Naive B cell (primary cell): Measurements from ENCODE around the gene COA5. TPM values are rescaled to one million over a fixed set of nuclear protein-coding genes. Genes with fewer than 3 reads are reported as not detected.
A peak's percentile ranks its signal among the peaks of the same experiment; 100 is the strongest.

ENCODE experiments used
- ATAC-seq, 2 donors: fragments of 150-1000 bp; cut with Tn5 transposase; 2 replicates each; pipeline ENCODE4 v1.10.0; 2021; ENCODE audit warnings: low read depth in 2 of 2, mild to moderate bottlenecking in 2 of 2, moderate library complexity in 2 of 2
- DNase-seq: peaks from one replicate; pipeline ENCODE4 v3.0.0; 2022
- H3K27ac Mint-ChIP-seq, 6 donors: one replicate each; pipeline ENCODE4 v1.8.0; 2020 to 2022; ENCODE audit warnings: mild to moderate bottlenecking in 6 of 6, mixed read lengths in 6 of 6, moderate library complexity in 5 of 6, inconsistent platforms in 2 of 6
- H3K27me3 Mint-ChIP-seq, 3 donors: one replicate each; pipeline ENCODE4 v1.8.0; 2021 to 2022; ENCODE audit warnings: mixed read lengths in 3 of 3, mild to moderate bottlenecking in 1 of 3
- H3K36me3 Mint-ChIP-seq, 2 donors: one replicate each; pipeline ENCODE4 v1.8.0; 2020 to 2022; ENCODE audit warnings: mixed read lengths in 2 of 2, inconsistent platforms in 1 of 2, mild to moderate bottlenecking in 1 of 2
- H3K4me1 Mint-ChIP-seq, 3 donors: one replicate each; pipeline ENCODE4 v1.8.0; 2020 to 2022; ENCODE audit warnings: mixed read lengths in 3 of 3, inconsistent platforms in 1 of 3, mild to moderate bottlenecking in 1 of 3, moderate library complexity in 1 of 3
- H3K4me3 Mint-ChIP-seq, 8 donors: one replicate each; pipeline ENCODE4 v1.8.0; 2020 to 2022; ENCODE audit warnings: mild to moderate bottlenecking in 8 of 8, mixed read lengths in 8 of 8, moderate library complexity in 8 of 8, inconsistent platforms in 2 of 8
- H3K9me3 Mint-ChIP-seq, 7 donors: one replicate each; pipeline ENCODE4 v1.8.0; 2020 to 2022; ENCODE audit warnings: mixed read lengths in 7 of 7, mild to moderate bottlenecking in 5 of 7, inconsistent platforms in 2 of 7, moderate library complexity in 1 of 7
- polyA plus RNA-seq, 6 donors: library from polyadenylated mRNA; unstranded; fragments of 300-500 nt; fragmentation: Illumina TruSeq; gene quantifications; one replicate each; pipeline ENCODE4 v1.2.3, GENCODE V29; 2021; ENCODE audit warnings: low read depth in 6 of 6

Gene COA5
- polyA plus RNA-seq, 6 donors from 2014 or later, result 27.4 to 40.5 (median 36.0) TPM

DNA sequence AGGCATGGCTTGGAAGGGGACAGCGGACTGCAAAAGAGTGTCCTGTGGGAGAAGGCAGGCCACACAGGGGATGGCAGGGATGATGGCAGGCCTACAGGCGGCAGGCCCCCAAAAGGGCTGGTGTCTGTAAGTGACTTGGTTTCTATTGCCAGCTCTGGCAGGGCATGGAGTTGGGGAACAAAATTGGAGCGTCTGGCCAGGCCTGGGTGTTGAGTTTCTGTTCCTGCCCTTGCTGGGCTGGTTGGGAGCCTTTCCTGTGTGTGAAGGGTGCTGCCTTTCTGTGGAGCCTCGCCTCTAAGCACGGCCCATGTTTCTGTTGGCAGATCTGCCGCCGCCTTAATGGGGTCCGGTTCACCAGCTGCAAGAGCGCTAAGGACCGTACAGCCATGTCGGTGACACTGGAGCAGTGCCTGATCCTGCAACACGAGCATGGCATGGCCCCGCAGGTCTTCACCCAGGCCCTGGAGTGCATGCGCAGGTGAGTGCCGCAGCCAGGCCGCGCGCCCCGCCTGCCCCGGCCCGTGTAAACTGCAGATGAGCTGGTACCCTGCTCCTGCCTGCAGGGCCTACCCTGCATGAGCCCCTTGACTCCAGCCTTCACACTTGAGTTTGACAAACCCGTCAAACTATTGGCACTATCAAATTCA is 31.5 kb downstream of the COA5 start:
- Mint-ChIP-seq H3K36me3 (no peaks in the 10 kb centered on the region), H3K4me3 (peak overlapping the region in 1 of 8 donors; percentile 25), H3K27me3 (no peaks in the 10 kb centered on the region), H3K4me1 (peaks cover 6 to 12% (median 10%) of the 10 kb centered on the region in 3 donors), H3K9me3 (no peaks in the 10 kb centered on the region), H3K27ac (no peak overlapping the region)
- DNase-seq, result no peak
- no peak for ATAC-seq

DNA sequence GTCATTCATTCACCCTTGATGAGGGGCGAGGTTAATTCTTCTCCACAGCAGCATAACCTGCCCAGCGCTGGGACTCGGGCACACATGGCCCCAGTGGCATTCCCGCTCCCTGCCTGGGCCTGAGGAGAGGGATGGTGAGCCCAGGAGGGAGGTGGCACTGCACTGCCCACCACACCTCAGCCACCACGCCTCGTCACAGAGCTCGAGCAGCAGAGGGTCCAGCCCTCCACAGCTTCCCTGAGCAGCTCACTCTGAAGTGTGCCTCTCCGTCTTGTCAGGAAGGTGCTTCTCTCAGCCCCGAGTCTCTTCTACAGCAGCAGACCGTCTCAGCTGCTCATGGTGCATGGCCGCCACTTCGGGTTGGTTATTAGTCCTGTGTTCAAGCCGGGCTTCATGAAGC is 34.9 kb downstream of the COA5 start:
- Mint-ChIP-seq H3K36me3 (peaks cover 0 to 9% of the 10 kb centered on the region in 2 donors), H3K4me1 (peaks cover 0 to 4% (median 4%) of the 10 kb centered on the region in 3 donors), H3K9me3 (no peaks in the 10 kb centered on the region), H3K27ac (no peak overlapping the region), H3K4me3 (no peak overlapping the region), H3K27me3 (no peaks in the 10 kb centered on the region)
- ATAC-seq, result no peak
- DNase-seq, result no peak

DNA sequence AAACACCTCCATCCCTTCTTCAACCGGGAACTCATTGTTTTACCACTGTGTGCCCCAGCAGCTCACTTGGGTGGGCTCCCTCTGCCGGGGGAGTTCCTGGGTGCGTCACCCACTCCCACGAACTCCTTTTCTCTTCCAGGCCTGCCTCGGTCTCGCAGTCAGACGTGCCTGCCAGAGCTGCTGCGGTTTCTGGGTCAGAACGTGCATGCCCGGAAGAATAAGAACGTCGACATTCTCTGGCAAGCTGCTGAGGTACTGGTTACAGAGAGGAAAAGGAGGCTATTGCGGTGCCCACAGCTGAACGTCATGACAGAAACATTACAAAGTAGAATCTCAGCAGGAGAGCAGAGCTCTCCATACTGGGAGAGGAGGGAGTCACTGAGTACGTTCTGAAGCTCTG is 35.6 kb downstream of the COA5 start:
- H3K36me3 Mint-ChIP-seq, result peaks cover 0 to 9% of the 10 kb centered on the region in 2 donors
- H3K27ac Mint-ChIP-seq, result peak overlapping the region in 1 of 6 donors; percentile 11
- H3K9me3 Mint-ChIP-seq, result no peaks in the 10 kb centered on the region
- DNase-seq (no peak), ATAC-seq (no peak)
- H3K4me3 Mint-ChIP-seq, result no peak overlapping the region
- H3K4me1 Mint-ChIP-seq, result peaks cover 0 to 4% (median 4%) of the 10 kb centered on the region in 3 donors
- H3K27me3 Mint-ChIP-seq, result no peaks in the 10 kb centered on the region

DNA sequence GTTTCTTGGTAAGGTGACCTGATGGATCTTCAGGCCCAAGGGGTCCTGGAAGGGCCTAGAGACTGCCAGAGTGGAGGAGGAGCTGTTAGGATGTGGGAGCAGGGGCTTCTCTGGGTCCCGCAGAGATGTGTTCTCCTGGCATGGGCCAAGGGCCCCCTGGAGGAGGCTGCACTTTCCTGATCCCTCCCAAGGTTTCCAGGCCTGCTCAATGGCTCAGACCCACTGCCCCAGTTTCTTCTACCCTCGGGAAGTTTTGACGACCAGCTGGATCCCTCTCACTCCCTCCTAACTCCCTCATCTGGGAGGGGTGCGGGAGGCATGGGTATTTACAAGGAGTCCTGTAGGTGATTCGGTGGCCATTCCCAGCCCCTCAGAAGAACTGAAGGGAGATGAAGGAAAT is 36.1 kb downstream of the COA5 start:
- H3K36me3 Mint-ChIP-seq, result peaks cover 0 to 9% of the 10 kb centered on the region in 2 donors
- H3K4me1 Mint-ChIP-seq, result peaks cover 0 to 4% (median 4%) of the 10 kb centered on the region in 3 donors
- ATAC-seq, result no peak
- no peaks in the 10 kb centered on the region for H3K27me3 Mint-ChIP-seq
- no peak overlapping the region for H3K4me3 Mint-ChIP-seq
- no peak for DNase-seq
- H3K27ac Mint-ChIP-seq, result no peak overlapping the region
- H3K9me3 Mint-ChIP-seq, result no peaks in the 10 kb centered on the region

DNA sequence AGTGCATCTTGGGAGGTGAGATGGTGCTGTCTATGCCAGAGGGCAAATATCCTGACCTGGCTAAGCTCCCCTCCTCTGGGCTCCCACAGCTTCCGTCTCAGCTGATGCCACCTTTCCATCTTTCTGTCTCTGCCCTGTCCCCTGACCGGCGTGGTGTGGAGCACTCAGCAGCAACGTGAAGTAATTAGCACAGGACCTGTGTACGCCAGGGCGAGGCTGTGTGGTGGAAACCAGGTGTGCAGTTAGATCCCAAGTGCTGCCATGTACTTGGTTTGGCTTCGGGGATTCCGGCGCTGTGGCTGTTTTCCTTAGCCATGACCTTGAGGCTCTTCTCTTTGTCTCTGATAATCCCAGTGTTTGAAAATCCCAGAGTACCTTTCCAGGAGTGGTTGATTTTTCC is 36.5 kb downstream of the COA5 start:
- H3K9me3 Mint-ChIP-seq, result no peaks in the 10 kb centered on the region
- DNase-seq, result no peak
- no peak overlapping the region for H3K27ac Mint-ChIP-seq
- H3K4me1 Mint-ChIP-seq, result peaks cover 0 to 4% (median 4%) of the 10 kb centered on the region in 3 donors
- no peak overlapping the region for H3K4me3 Mint-ChIP-seq
- peaks cover 0 to 10% of the 10 kb centered on the region in 2 donors for H3K36me3 Mint-ChIP-seq
- ATAC-seq, result no peak
- H3K27me3 Mint-ChIP-seq, result no peaks in the 10 kb centered on the region

DNA sequence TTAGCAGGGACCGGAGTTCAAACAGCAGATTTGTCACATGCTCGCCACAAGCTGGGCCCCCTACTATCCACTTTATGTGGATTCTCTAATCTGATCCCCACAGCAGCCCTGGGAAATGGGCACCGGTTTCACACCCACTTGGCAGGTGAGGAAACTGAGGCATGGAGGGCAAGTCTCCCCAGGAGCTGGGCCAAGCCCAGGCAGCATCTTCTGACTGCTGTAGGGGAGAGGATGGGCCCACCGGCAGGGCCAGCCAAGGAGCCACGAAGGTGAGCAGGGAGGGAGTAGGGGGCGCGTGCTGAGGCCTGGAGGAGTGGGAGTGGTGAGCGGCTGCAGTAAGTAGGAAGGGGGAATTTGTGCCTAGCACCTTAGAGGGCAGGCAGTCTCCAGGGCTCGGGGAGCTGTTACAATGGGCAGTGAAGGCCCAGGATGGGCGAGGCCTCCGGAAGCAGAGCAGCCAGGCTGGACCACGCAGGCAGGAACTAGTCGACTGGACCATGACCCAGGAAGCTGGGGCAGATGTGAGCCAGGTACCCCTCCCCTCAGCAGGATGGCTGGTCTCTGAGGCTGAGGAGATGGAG is 37.1 kb downstream of the COA5 start:
- Mint-ChIP-seq H3K27me3 (no peaks in the 10 kb centered on the region), H3K27ac (no peak overlapping the region), H3K4me3 (no peak overlapping the region), H3K4me1 (peaks cover 0 to 4% (median 4%) of the 10 kb centered on the region in 3 donors), H3K9me3 (no peaks in the 10 kb centered on the region), H3K36me3 (peaks cover 0 to 16% of the 10 kb centered on the region in 2 donors)
- DNase-seq (no peak), ATAC-seq (no peak)

DNA sequence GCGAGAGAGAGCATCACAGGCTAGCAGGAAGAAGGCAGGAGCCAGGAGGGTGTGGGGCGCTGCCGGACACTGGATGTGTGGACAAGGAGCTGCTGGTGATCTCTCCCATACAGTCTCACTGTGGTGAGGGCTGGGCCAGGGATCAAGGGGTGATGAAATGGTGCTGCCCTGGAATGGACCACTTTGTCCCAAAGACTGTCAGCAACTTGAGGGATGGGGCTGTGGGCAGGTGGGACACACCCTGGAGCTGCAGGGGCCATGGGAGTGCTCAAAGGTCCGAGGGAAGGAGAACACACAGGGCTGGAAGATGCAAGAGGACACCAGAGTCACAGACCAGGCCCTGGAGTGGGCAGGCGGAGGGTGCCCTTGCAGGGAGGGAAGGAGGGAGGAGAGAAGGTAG is 38.0 kb downstream of the COA5 start:
- peaks cover 2 to 20% of the 10 kb centered on the region in 2 donors for H3K36me3 Mint-ChIP-seq
- no peak for ATAC-seq
- no peaks in the 10 kb centered on the region for H3K9me3 Mint-ChIP-seq
- no peak for DNase-seq
- peak overlapping the region in 1 of 6 donors; percentile 97 for H3K27ac Mint-ChIP-seq
- H3K4me1 Mint-ChIP-seq, result peaks cover 0 to 4% (median 4%) of the 10 kb centered on the region in 3 donors
- peak overlapping the region in 1 of 8 donors; percentile 39 for H3K4me3 Mint-ChIP-seq
- no peaks in the 10 kb centered on the region for H3K27me3 Mint-ChIP-seq

DNA sequence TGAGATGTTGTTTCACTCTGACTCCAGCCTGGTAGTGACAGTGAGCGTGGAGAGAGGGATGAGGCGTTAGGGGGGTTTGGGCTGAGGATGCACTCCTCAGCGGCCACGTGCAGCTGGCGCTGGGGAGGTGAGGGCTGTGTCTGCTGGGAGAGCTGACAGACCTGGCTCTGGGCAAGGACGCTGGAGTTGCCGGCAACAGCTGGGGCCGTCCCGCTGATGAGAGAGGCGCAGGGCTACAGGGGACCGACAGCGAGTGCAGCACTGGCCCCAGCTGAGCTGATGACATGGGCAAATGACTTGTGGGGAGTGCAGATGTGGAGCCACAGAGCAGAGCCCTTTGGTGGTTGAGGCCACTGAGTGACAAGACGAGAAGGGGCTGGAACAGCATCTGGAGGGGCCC is 38.4 kb downstream of the COA5 start:
- Mint-ChIP-seq H3K36me3 (peaks cover 4 to 20% of the 10 kb centered on the region in 2 donors), H3K27me3 (no peaks in the 10 kb centered on the region)

DNA sequence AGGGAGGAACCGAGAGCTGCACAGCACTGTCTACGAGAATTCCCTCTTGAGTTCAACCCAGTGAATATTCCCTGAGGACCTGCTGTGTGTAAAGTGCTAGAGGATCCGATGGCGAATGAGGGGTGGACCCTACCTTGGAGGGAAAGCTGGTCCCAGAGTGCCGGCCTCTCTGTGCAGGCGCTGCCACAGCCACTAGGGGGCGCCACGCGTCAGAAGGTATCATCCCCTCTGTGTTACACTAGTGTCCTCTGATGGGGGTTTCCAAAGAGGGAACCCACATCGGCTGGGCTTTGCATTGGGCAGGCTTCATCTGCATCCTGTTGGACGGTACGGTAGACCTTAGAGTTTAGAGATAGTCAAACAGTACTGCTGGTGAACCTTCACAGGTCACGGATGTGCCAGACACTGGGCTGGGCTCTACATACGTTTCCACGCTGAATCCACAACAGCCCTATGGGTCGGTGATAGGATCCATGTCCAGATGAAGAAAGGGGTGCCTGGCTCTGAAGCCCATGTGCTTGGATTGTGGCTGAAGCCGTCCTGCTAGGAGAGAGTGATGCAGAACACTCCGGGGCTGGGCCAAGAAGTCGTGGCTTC is 39.0 kb downstream of the COA5 start:
- no peaks in the 10 kb centered on the region for H3K27me3 Mint-ChIP-seq
- DNase-seq, result peak; percentile 37
- peak; percentile 75 to 79 for ATAC-seq
- H3K4me1 Mint-ChIP-seq, result peaks cover 0 to 4% (median 4%) of the 10 kb centered on the region in 3 donors
- H3K4me3 Mint-ChIP-seq, result no peak overlapping the region
- H3K36me3 Mint-ChIP-seq, result peaks cover 4 to 20% of the 10 kb centered on the region in 2 donors
- H3K27ac Mint-ChIP-seq, result no peak overlapping the region
- no peaks in the 10 kb centered on the region for H3K9me3 Mint-ChIP-seq

More for the DNA sequence above, 38.4 kb downstream of the COA5 start:
- peaks cover 0 to 4% (median 4%) of the 10 kb centered on the region in 3 donors for H3K4me1 Mint-ChIP-seq
- no peaks in the 10 kb centered on the region for H3K9me3 Mint-ChIP-seq
- DNase-seq (no peak), ATAC-seq (no peak)
- peak overlapping the region in 1 of 8 donors; percentile 39 for H3K4me3 Mint-ChIP-seq
- H3K27ac Mint-ChIP-seq, result peak overlapping the region in 1 of 6 donors; percentile 97

DNA sequence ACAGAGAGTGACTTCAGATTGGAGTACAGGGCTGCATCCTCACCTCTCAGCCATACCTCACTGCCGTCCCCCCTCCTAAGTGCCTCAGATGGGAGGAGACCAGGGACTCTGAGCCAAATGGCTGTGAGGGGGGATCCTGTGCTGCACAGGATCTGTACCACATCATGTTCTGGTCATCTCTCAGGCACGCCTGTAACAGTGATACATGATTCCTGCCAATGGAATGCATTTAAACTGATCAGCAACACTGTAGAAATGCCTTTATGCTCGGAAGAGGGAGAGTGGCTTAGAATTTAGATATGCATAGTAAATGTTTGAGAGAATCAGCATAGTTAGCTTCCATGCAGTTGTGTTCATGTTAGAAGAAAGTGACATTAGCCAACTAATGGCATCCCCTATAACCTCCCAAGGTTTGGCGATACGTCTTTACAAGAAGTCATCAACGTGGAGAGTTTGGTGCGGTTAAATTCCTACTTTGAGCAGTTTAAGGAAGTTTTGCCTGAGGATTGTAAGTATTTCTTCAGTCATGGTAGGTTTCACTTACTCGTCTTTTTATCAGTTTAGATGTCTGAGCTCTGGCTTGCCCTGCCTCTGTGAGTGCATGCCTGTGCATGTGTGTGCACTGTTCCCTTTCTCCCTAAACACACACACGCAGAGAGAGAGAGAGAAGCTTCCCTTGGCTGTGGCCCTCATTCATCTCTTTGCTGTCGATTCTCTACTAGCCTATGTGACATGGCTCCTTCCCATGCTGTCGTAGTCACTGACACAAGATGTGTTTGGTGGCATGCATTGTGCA is 40.0 kb downstream of the COA5 start:
- peaks cover 4 to 20% of the 10 kb centered on the region in 2 donors for H3K36me3 Mint-ChIP-seq
- no peaks in the 10 kb centered on the region for H3K27me3 Mint-ChIP-seq

DNA sequence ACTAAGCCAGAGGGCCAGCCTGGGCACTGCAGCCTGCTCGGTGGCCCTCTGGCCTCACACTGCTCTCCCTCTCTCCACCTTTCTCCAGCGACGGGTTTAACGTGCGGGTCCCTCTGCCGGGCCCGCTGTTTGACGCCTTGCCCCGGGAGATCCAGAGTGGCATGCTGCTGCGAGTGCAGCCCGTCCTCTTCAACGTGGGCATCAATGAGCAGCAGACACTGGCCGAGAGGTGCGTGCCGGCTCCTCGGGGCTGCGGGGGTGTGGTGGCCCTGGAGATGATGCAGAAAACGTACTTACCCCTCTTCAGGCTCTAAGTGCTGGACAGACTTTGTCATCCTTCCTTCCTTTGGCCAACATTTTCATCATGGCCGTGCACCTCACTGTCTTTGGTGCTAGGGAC is 42.4 kb downstream of the COA5 start:
- H3K4me1 Mint-ChIP-seq, result peaks cover 0 to 4% (median 4%) of the 10 kb centered on the region in 3 donors
- peaks cover 4 to 20% of the 10 kb centered on the region in 2 donors for H3K36me3 Mint-ChIP-seq
- H3K4me3 Mint-ChIP-seq, result peak overlapping the region in 1 of 8 donors; percentile 54
- DNase-seq (no peak), ATAC-seq (no peak)
- peak overlapping the region in 2 of 6 donors; percentile 16 to 72 for H3K27ac Mint-ChIP-seq
- no peaks in the 10 kb centered on the region for H3K27me3 Mint-ChIP-seq
- no peaks in the 10 kb centered on the region for H3K9me3 Mint-ChIP-seq

More for the DNA sequence above, 40.0 kb downstream of the COA5 start:
- Mint-ChIP-seq H3K27ac (no peak overlapping the region), H3K4me1 (peaks cover 0 to 4% (median 4%) of the 10 kb centered on the region in 3 donors), H3K9me3 (no peaks in the 10 kb centered on the region), H3K4me3 (no peak overlapping the region)
- no peak for ATAC-seq
- DNase-seq, result no peak

DNA sequence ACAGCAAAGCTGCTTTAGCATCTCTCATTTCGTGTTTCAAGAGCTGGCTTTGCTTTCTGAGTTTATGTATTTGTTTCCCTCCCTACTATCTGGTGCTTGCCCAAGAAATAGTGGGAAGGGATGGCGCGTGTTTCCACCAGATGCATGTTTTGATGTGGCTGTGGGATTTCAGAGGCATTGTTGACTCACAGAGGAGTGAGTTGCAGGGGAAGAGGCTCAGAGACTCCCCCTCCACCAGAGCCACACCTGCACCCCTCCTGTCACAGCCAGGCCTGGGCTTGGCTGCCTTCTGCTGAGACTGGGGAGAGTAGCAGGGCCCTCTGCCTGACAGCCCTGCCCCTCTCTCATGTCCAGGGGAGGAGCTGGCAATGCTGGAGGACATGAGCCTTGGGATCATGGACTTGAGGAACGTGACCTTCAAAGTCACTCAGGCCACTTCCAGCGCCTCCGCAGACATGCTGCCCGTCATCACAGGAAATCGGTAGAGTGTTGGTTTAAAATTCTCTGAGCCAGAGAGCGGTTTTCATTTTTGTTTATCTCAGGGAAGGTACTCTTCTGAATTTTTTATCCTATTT is 42.9 kb downstream of the COA5 start:
- H3K4me3 Mint-ChIP-seq, result no peak overlapping the region
- peak overlapping the region in 1 of 6 donors; percentile 72 for H3K27ac Mint-ChIP-seq
- no peak for ATAC-seq
- no peak for DNase-seq
- H3K36me3 Mint-ChIP-seq, result peaks cover 4 to 20% of the 10 kb centered on the region in 2 donors
- H3K4me1 Mint-ChIP-seq, result peaks cover 0 to 4% (median 4%) of the 10 kb centered on the region in 3 donors
- H3K27me3 Mint-ChIP-seq, result no peaks in the 10 kb centered on the region
- no peaks in the 10 kb centered on the region for H3K9me3 Mint-ChIP-seq

DNA sequence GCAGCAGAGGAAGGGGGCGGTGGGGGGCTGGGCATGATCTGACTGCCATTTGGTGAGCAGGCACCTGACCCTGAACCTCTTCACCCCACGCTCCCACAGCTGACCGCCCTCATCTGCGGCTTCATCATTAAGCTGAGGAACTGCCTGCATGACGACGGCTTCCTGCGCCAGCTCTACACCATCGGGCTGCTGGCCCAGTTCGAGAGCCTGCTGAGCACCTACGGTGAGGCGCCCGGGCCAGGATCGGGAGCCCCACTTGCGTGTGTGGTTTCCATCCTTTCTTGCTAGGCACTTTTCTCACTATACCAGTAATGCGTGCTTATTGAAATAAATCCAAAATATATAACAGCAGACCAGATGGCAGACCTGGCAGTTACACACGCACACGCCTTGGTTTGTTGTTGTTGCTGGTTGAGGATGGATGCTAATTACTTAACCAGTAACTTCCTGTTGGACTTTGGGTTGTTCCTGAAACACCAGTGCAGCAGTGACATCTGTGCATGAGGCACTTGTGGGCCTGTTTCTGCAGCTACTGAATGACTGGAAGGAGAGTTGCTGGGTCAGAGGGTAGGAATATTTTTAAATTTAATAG is 43.7 kb downstream of the COA5 start:
- Mint-ChIP-seq H3K4me3 (no peak overlapping the region), H3K36me3 (peaks cover 4 to 14% of the 10 kb centered on the region in 2 donors), H3K27me3 (no peaks in the 10 kb centered on the region), H3K9me3 (no peaks in the 10 kb centered on the region), H3K4me1 (peaks cover 0 to 1% (median under 1%) of the 10 kb centered on the region in 3 donors), H3K27ac (no peak overlapping the region)
- ATAC-seq, result no peak
- no peak for DNase-seq
